Neural crest cell (in vitro differentiated cells): ENCODE data around the gene RASSF9. TPM values are rescaled to one million over a fixed set of nuclear protein-coding genes. Genes with fewer than 3 reads are reported as not detected.

Source experiments
- DNase-seq: peaks from one replicate; pipeline ENCODE4 v3.0.0; 2021; ENCODE audit warnings: low read depth, mixed read lengths, low spot score
- H3K27ac Mint-ChIP-seq: one replicate; pipeline ENCODE4 v1.8.0; 2021; ENCODE audit warnings: mild to moderate bottlenecking, mixed read lengths; ENCODE audit not compliant: unreplicated experiment
- H3K27me3 Mint-ChIP-seq: 2 replicates; pipeline ENCODE4 v1.8.0; 2021; ENCODE audit warnings: low read depth, mild to moderate bottlenecking, mixed read lengths
- H3K36me3 Mint-ChIP-seq: 2 replicates; pipeline ENCODE4 v1.8.0; 2021; ENCODE audit warnings: low read depth, mild to moderate bottlenecking, mixed read lengths
- H3K4me1 Mint-ChIP-seq: 2 replicates; pipeline ENCODE4 v1.8.0; 2021; ENCODE audit warnings: mixed read lengths
- H3K4me3 Mint-ChIP-seq: one replicate; pipeline ENCODE4 v1.8.0; 2021; ENCODE audit warnings: mild to moderate bottlenecking, mixed read lengths
- H3K9me3 Mint-ChIP-seq: 2 replicates; pipeline ENCODE4 v1.8.0; 2021; ENCODE audit warnings: mixed read lengths
- total RNA-seq: library from RNA; stranded (reverse); gene quantifications from 2 replicates; pipeline ENCODE4 v1.2.1, GENCODE V29; 2021
- TF ChIP-seq, protein P1 (sequence below): fragments of 200-600 bp; sonication (generic); conservative IDR thresholded peaks from 2 replicates; pipeline ENCODE4 v1.5.0; 2021; ENCODE audit warnings: antibody characterized with exemption, mild to moderate bottlenecking

Gene RASSF9
- total RNA-seq, 1 donor from 2014 or later = not detected

DNA sequence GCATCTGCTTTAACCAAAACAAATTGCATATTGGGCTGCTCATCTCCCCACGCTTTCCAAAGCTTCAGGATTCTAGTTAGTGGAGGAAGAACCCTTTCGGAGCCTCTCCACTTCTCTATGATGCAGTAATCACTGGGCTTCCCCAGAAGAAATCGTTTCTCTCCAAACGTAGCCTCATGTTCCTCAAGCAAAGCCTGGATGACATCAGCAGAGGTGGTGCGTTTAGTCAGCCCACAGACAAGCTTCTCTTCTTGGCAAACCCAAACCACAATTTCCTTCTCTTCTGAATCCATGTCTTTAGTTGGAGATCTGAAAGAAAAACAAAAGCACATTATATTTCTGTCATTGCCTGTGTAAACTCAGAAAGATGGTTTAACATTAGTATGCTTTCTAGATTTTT lies 30.6 kb downstream of the RASSF9 start:
- Mint-ChIP-seq H3K36me3 (no peaks in the 10 kb centered on the region), H3K9me3 (no peaks in the 10 kb centered on the region), H3K4me3 (no peak overlapping the region), H3K27me3 (no peaks in the 10 kb centered on the region), H3K4me1 (no peaks in the 10 kb centered on the region), H3K27ac (no peak overlapping the region)
- TF ChIP-seq, protein P1, sequence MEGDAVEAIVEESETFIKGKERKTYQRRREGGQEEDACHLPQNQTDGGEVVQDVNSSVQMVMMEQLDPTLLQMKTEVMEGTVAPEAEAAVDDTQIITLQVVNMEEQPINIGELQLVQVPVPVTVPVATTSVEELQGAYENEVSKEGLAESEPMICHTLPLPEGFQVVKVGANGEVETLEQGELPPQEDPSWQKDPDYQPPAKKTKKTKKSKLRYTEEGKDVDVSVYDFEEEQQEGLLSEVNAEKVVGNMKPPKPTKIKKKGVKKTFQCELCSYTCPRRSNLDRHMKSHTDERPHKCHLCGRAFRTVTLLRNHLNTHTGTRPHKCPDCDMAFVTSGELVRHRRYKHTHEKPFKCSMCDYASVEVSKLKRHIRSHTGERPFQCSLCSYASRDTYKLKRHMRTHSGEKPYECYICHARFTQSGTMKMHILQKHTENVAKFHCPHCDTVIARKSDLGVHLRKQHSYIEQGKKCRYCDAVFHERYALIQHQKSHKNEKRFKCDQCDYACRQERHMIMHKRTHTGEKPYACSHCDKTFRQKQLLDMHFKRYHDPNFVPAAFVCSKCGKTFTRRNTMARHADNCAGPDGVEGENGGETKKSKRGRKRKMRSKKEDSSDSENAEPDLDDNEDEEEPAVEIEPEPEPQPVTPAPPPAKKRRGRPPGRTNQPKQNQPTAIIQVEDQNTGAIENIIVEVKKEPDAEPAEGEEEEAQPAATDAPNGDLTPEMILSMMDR = no peak
- DNase-seq = no peak

DNA sequence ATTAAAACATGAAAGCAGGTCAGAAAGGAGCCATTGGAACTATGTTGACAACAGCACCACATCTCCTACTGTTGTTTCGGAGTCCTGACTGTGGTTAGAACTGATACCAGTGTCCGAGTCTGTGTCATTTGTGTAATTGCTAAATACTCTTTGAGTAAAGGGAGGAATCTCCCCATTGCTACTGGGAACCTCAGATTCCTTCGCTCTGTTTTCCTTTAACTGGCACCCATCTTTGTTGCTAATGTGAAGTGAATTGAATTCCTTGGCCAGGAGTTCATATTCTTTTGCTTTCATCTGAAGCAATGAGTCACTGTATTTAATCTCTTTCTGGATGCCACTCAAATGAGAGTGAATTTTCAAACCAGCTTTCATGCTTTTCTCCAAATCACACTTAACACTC lies 31.5 kb downstream of the RASSF9 start:
- H3K9me3 Mint-ChIP-seq = no peaks in the 10 kb centered on the region
- TF ChIP-seq, protein P1 = no peak
- H3K4me1 Mint-ChIP-seq = no peaks in the 10 kb centered on the region
- H3K36me3 Mint-ChIP-seq = no peaks in the 10 kb centered on the region
- no peak for DNase-seq
- no peak overlapping the region for H3K4me3 Mint-ChIP-seq
- H3K27ac Mint-ChIP-seq = no peak overlapping the region
- no peaks in the 10 kb centered on the region for H3K27me3 Mint-ChIP-seq

DNA sequence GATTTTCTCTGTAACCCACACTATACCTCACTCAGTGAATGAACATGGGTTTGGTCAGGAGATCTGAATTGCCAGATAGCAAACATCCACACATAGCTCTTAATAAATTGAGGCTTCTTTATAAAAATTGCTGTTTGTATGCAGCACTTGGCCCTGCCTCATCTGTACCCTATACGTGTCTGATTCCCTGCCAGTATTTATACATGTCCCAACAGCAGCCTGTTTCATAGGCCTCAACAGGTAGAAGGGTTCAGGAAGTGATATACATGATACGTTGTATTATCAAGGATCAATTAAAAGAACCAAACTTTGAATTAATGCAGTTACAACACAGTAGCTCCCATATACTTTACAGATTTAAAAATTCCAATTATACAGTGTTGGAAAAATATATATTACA lies 32.3 kb downstream of the RASSF9 start:
- no peak for DNase-seq
- Mint-ChIP-seq H3K4me3 (no peak overlapping the region), H3K27me3 (no peaks in the 10 kb centered on the region), H3K9me3 (no peaks in the 10 kb centered on the region), H3K36me3 (no peaks in the 10 kb centered on the region), H3K27ac (no peak overlapping the region), H3K4me1 (no peaks in the 10 kb centered on the region)
- TF ChIP-seq, protein P1 = no peak

DNA sequence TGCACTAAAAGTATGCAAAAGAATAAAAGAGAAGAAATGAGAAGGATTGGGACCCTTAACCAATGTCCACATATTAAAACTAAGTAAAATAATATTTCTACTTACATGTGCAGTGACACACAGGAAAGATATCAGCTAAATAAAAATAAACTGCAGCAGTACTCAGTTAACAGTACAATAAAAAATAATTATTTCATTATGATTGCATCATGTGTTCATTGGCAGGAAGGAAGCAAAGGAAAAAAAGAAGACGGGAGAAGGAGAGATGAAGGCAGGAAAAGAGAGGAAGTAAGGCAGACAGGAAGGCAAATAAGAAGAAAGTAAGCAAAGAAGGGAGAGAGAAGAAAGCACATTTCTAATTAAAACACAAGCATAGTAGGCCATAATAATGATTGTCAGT lies 33.0 kb downstream of the RASSF9 start:
- no peaks in the 10 kb centered on the region for H3K4me1 Mint-ChIP-seq
- H3K4me3 Mint-ChIP-seq = no peak overlapping the region
- H3K27me3 Mint-ChIP-seq = no peaks in the 10 kb centered on the region
- no peaks in the 10 kb centered on the region for H3K9me3 Mint-ChIP-seq
- H3K36me3 Mint-ChIP-seq = no peaks in the 10 kb centered on the region
- DNase-seq = no peak
- TF ChIP-seq, protein P1 = no peak
- H3K27ac Mint-ChIP-seq = no peak overlapping the region

DNA sequence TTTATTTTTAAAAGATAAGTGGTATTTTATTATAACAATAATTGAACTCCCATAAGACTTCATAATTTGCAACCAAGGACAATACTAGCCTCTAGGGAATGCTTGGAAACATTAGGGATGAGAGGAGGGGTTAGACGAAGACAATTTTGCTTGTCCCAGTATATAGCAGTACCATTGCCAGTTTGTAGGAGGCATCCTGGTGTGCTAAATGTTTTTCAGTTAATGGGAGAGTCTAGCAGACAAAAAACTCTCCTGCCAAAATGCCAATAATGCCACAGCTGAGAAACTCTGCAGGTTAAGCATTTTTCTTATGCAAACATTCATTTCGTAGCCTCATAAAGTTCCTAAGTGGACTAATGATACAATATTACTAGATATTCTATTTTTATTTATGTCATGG lies 38.1 kb downstream of the RASSF9 start:
- no peaks in the 10 kb centered on the region for H3K9me3 Mint-ChIP-seq
- no peaks in the 10 kb centered on the region for H3K27me3 Mint-ChIP-seq
- H3K4me1 Mint-ChIP-seq = no peaks in the 10 kb centered on the region
- no peak overlapping the region for H3K27ac Mint-ChIP-seq
- TF ChIP-seq, protein P1 = no peak
- H3K4me3 Mint-ChIP-seq = no peak overlapping the region
- DNase-seq = no peak
- no peaks in the 10 kb centered on the region for H3K36me3 Mint-ChIP-seq

DNA sequence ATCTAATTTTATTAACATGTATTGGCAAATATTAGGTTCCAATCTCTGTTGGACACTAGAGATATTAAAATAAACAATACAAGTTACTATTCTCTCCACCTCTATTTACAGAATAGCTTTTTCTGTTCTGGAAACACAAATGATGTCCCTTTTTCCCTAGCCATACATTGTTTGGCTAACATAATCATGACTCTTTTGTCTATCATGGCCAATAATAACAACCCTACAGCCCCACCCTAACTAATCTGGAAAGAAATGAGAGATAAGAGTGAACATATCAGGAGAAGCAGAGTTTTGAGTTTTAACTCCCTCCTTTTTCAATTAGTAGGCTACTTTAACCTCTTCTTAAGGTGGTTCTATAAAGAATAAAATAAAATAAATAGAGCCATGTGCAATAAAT lies 40.2 kb downstream of the RASSF9 start:
- Mint-ChIP-seq H3K4me3 (no peak overlapping the region), H3K27me3 (no peaks in the 10 kb centered on the region), H3K36me3 (no peaks in the 10 kb centered on the region), H3K27ac (no peak overlapping the region), H3K9me3 (no peaks in the 10 kb centered on the region), H3K4me1 (no peaks in the 10 kb centered on the region)
- TF ChIP-seq, protein P1 = no peak
- DNase-seq = no peak
